Gastroesophageal sphincter (tissue), 4 donors: Measurements from ENCODE around the gene PPM1L. TPM values are rescaled to one million over a fixed set of nuclear protein-coding genes. Genes with fewer than 3 reads are reported as not detected.
"Not testable (repeated sequence)": the region's sequence is repeated elsewhere in the genome, so short reads cannot be mapped to it uniquely, and the experiment has no call there.

Source experiments
- ATAC-seq: fragments of 150-250 bp; one replicate; pipeline ENCODE4 v1.9.1; 2016; ENCODE audit warnings: mild to moderate bottlenecking, moderate library complexity
- H3K27ac ChIP-seq, 4 donors: fragments of 200-600 bp; sonication (generic) in 3 of 4; 1 replicate in 3 of 4; 2 replicates in 1 of 4; pipeline ENCODE4 v1.5.1; 2016 to 2019
- H3K27me3 ChIP-seq: fragments of 200-600 bp; sonication (generic); one replicate; pipeline ENCODE4 v1.5.1; 2019
- H3K36me3 ChIP-seq, 2 donors: fragments of 200-600 bp; sonication (generic); one replicate each; pipeline ENCODE4 v1.5.1; 2019; ENCODE audit warnings: control low read depth in 1 of 2
- H3K4me1 ChIP-seq, 3 donors: fragments of 200-600 bp; sonication (generic); 1 replicate in 2 of 3; 2 replicates in 1 of 3; pipeline ENCODE4 v1.5.1; 2016 to 2019; ENCODE audit warnings: control low read depth in 2 of 3
- H3K4me3 ChIP-seq, 2 donors: fragments of 200-600 bp; sonication (generic); one replicate each; pipeline ENCODE4 v1.5.1; 2019; ENCODE audit warnings: mild to moderate bottlenecking in 1 of 2, moderate library complexity in 1 of 2
- H3K9me3 ChIP-seq, 3 donors: fragments of 200-600 bp; sonication (generic); one replicate each; pipeline ENCODE4 v1.5.1; 2017 to 2019; ENCODE audit warnings: control low read depth in 2 of 3
- EP300 ChIP-seq: sonication (generic); formaldehyde crosslinking; IDR thresholded peaks from one replicate; pipeline ENCODE4 v1.6.1; 2017; ENCODE audit warnings: antibody characterized with exemption, mild to moderate bottlenecking
- POLR2A ChIP-seq, 2 donors: fragments of 450-650 bp; IDR thresholded peaks; one replicate each; pipeline ENCODE4 v1.6.1; 2017; ENCODE audit warnings: antibody characterized with exemption in 2 of 2, mild to moderate bottlenecking in 2 of 2, moderate library complexity in 1 of 2
- POLR2AphosphoS5 ChIP-seq: sonication (generic); formaldehyde crosslinking; IDR thresholded peaks from one replicate; pipeline ENCODE4 v1.6.1; 2017; ENCODE audit warnings: antibody characterized with exemption
- WGBS, 2 donors: methylation state at CpG; one replicate each; pipeline ENCODE4 v1.1.5; 2018; ENCODE audit warnings: low coverage in 1 of 2; 5-methylcytosine and 5-hydroxymethylcytosine counted together
- total RNA-seq, 4 donors: library from RNA; depleted of rRNA; stranded (reverse); fragments of >200 nt; gene quantifications; one replicate each; pipeline ENCODE4 v1.1.0, GENCODE V29; 2016
- TF ChIP-seq, protein P1 (sequence below), 4 experiments: fragments of 200-600 bp in 2 of 4; fragments of 450-650 bp in 2 of 4; sonication (generic) in 1 of 4; IDR thresholded peaks; one replicate each; pipeline ENCODE4 v1.5.1; 2017 to 2019; ENCODE audit warnings: antibody characterized with exemption in 4 of 4, mild to moderate bottlenecking in 2 of 4, moderate library complexity in 2 of 4

Gene PPM1L
- total RNA-seq, 4 donors from 2014 or later: 47.4 to 93.1 (median 60.6) TPM

DNA sequence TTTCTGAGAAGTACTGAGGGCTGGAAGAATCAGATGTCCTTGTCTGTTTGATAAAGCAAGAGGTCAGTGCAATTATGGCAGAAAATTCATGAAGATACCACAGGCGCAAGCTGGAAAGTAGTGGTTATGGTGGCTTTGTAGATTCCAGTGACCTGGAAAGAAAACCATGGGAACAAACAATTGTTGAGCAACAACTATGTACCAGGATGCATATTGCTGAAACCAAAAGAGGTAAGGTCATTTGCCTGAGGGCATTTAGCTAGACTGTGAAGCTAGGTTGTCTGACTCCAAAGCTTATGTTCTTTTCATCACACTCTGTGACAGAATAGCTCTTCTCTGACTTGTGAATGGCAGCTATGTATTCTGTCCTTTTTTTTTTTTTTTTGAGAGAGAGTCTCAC, 275.1 kb downstream of the PPM1L start:
- Histone ChIP-seq H3K36me3 (no peaks in the 10 kb centered on the region), H3K4me3 (no peak overlapping the region), H3K27me3 (no peaks in the 10 kb centered on the region), H3K9me3 (no peaks in the 10 kb centered on the region), H3K4me1 (no peaks in the 10 kb centered on the region), H3K27ac (no peak overlapping the region)
- TF ChIP-seq, protein P1, sequence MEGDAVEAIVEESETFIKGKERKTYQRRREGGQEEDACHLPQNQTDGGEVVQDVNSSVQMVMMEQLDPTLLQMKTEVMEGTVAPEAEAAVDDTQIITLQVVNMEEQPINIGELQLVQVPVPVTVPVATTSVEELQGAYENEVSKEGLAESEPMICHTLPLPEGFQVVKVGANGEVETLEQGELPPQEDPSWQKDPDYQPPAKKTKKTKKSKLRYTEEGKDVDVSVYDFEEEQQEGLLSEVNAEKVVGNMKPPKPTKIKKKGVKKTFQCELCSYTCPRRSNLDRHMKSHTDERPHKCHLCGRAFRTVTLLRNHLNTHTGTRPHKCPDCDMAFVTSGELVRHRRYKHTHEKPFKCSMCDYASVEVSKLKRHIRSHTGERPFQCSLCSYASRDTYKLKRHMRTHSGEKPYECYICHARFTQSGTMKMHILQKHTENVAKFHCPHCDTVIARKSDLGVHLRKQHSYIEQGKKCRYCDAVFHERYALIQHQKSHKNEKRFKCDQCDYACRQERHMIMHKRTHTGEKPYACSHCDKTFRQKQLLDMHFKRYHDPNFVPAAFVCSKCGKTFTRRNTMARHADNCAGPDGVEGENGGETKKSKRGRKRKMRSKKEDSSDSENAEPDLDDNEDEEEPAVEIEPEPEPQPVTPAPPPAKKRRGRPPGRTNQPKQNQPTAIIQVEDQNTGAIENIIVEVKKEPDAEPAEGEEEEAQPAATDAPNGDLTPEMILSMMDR (IDR thresholded peaks at IDR 0.05): no peak
- TF ChIP-seq EP300: no peak
- TF ChIP-seq POLR2A (IDR thresholded peaks at IDR 0.05): no peak
- TF ChIP-seq POLR2AphosphoS5: no peak
- 86 to 100% methylated on average over 1 of the region's 1 CpG for WGBS, 2 donors
- no peak for ATAC-seq

DNA sequence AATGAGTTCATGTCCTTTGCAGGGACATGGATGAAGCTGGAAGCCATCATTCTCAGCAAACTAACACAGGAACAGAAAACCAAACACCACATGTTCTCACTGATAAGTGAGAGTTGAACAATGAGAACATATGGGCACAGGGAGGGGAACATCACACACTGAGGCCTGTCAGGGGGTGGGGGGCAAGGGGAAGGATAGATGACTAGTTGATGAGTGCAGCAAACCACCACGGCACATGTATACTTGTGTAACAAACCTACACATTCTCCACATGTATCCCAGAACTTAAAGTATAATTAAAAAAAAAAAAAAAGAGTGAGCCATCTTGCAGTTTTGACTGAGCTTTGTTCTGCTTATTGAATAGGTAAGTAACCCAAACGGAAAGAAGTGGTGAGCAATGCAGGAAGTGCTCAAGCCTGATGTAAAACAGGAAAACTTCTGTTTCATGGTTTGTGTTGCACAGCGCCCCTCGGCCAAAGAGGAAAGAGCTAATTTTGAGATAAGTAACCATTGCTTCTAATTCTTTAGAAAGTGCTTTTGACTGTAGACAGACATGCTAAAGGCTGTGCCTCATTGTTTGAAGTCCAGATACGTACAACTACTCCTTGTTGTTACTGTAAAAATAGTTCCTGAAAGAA, 279.0 kb downstream of the PPM1L start:
- 40 to 56% methylated on average over 4 to 5 of the region's 5 CpGs for WGBS, 2 donors
- H3K27ac ChIP-seq, H3K4me1 ChIP-seq, H3K4me3 ChIP-seq, ATAC-seq, H3K9me3 ChIP-seq, H3K27me3 ChIP-seq, H3K36me3 ChIP-seq: not testable (repeated sequence)

DNA sequence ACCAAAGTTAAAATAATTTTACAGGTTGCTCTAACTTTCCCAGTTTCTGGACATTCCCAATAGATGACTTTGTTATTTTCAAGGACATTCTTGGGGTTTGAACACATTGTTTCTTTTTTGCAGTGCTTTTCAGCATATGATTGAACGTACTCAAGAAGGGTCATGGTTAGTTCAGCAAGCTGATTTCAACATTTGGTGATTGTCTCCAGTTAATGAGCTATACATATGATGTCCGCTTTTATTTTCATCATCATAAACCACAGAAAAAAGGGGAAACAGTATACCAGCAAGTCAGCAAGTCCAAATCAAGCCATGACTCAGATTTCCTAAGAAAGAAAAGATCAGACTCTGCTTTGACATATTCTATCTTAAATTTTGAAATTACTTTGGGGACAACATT, 279.7 kb downstream of the PPM1L start:
- WGBS, 2 donors: 45 to 77% methylated on average over 1 to 2 of the region's 2 CpGs
- Histone ChIP-seq H3K9me3 (no peaks in the 10 kb centered on the region), H3K36me3 (no peaks in the 10 kb centered on the region), H3K27me3 (no peaks in the 10 kb centered on the region), H3K4me3 (no peak overlapping the region), H3K4me1 (no peaks in the 10 kb centered on the region), H3K27ac (no peak overlapping the region)
- TF ChIP-seq, protein P1 (IDR thresholded peaks at IDR 0.05): no peak
- TF ChIP-seq POLR2AphosphoS5 (no peak), POLR2A (IDR thresholded peaks at IDR 0.05) (no peak), EP300 (no peak)
- no peak for ATAC-seq

DNA sequence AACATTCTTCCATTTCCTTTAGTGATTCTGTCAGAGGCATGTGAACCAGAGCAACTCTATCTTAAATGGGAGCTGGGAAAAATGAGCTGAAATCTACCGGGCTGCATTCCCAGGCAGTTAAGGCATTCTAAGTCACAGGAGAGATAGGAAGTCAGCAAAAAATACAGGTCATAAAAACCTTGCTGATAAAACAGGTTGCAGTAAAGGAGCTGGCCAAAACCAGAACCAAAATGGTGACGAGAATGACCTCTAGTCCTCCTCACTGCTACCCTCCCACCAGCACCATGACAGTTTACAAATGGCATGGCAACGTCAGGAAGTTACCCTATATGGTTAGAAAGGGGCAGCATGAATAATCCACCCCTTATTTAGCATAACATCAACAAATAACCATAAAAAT, 282.7 kb downstream of the PPM1L start:
- H3K9me3 ChIP-seq: no peaks in the 10 kb centered on the region
- no peak for ATAC-seq
- H3K36me3 ChIP-seq: no peaks in the 10 kb centered on the region
- H3K4me3 ChIP-seq: no peak overlapping the region
- 33 to 56% methylated on average over 3 of the region's 3 CpGs for WGBS, 2 donors
- H3K27me3 ChIP-seq: no peaks in the 10 kb centered on the region
- no peaks in the 10 kb centered on the region for H3K4me1 ChIP-seq
- H3K27ac ChIP-seq: no peak overlapping the region
- TF ChIP-seq POLR2AphosphoS5 (no peak), POLR2A (IDR thresholded peaks at IDR 0.05) (no peak), EP300 (no peak)
- TF ChIP-seq, protein P1 (IDR thresholded peaks at IDR 0.05): no peak

DNA sequence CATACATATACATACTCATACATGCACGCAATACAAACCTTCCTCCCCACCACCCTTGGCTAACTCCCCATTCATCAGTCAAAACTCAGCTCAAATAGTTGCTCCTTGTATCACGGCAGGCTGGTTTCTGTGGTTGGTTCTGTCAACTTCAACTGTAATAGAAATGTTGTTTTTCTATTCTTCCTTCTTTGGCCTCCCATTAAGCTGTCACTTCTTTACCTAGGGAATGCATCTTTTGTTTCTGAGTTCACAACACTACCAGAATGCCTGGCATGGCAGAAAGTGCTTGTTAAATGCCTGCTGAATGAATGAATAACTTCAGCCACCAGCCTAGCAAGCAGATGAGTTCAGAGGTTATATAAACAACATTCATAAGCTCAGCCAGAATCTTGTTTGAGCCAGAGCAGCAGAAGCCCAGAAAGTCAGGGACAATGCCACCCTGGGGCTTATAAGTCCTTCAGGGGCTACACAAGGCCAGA, 286.0 kb downstream of the PPM1L start:
- WGBS, 2 donors: 65 to 89% methylated on average over 2 of the region's 2 CpGs
- H3K4me3 ChIP-seq: no peak overlapping the region
- H3K4me1 ChIP-seq: no peaks in the 10 kb centered on the region
- TF ChIP-seq, protein P1 (IDR thresholded peaks at IDR 0.05): no peak
- no peak for TF ChIP-seq POLR2AphosphoS5
- no peak for TF ChIP-seq POLR2A (IDR thresholded peaks at IDR 0.05)
- no peak for TF ChIP-seq EP300
- no peak for ATAC-seq
- H3K9me3 ChIP-seq: no peaks in the 10 kb centered on the region
- no peaks in the 10 kb centered on the region for H3K36me3 ChIP-seq
- H3K27ac ChIP-seq: no peak overlapping the region
- no peaks in the 10 kb centered on the region for H3K27me3 ChIP-seq
